Brain microvascular endothelial cell (primary cell): ENCODE measurements around the gene NCBP3.

Source experiments
- DNase-seq: peaks from one replicate; pipeline ENCODE4 v3.0.0-alpha.2; 2020
- H3K27ac ChIP-seq: fragments of 250-450 bp; sonication (Bioruptor Pico); 2 replicates; pipeline ENCODE4 v1.5.1; 2020; ENCODE audit warnings: mild to moderate bottlenecking, moderate library complexity
- H3K27me3 ChIP-seq: fragments of 250-450 bp; sonication (Bioruptor Pico); replicated peaks from 2 replicates; pipeline ENCODE4 v1.5.1; 2020; ENCODE audit warnings: mild to moderate bottlenecking
- H3K36me3 ChIP-seq: fragments of 250-450 bp; sonication (Bioruptor Pico); replicated peaks from 2 replicates; pipeline ENCODE4 v1.5.1; 2020; ENCODE audit warnings: mild to moderate bottlenecking
- H3K4me3 ChIP-seq: 2 replicates; pipeline ENCODE4 v1.5.1; 2011; ENCODE audit warnings: low read depth, mild to moderate bottlenecking, control low read depth, low read length, moderate library complexity
- CTCF ChIP-seq: IDR thresholded peaks from 2 replicates; pipeline ENCODE4 v1.5.1; 2011; ENCODE audit warnings: low read depth, mild to moderate bottlenecking, moderate library complexity, low read length, control low read depth, inconsistent platforms; ENCODE audit errors: missing control alignments
- in situ Hi-C: cut with HindIII; loops from 2 replicates; pipeline ENCODE4 v1.10.0; 2017; ENCODE audit warnings: low sequenced_read_pairs, low pct_ligation_motif_present

NCBP3 gene

GRCh38 chr17:3762922-3763776 is 82.9 kb downstream of the NCBP3 start:
- in situ Hi-C loops: no loop called here
- Histone ChIP-seq H3K27ac (no peak overlapping the region), H3K4me3 (no peak overlapping the region), H3K36me3 (no peaks in the 10 kb centered on the region), H3K27me3 (no peaks in the 10 kb centered on the region)
- no peak for TF ChIP-seq CTCF
- no peak for DNase-seq

- no peak for TF ChIP-seq CTCF
- in situ Hi-C loops: no loop called here
- H3K27ac ChIP-seq: no peak overlapping the region
- H3K4me3 ChIP-seq: no peak overlapping the region
- no peak for DNase-seq
- H3K27me3 ChIP-seq: no peaks in the 10 kb centered on the region
- no peaks in the 10 kb centered on the region for H3K36me3 ChIP-seq
These were observed 84.1 kb downstream of the NCBP3 start for GRCh38 chr17:3761918-3762380.

- Histone ChIP-seq H3K27me3 (no peaks in the 10 kb centered on the region), H3K36me3 (no peaks in the 10 kb centered on the region), H3K27ac (no peak overlapping the region), H3K4me3 (no peak overlapping the region)
- in situ Hi-C loops: no loop called here
- no peak for TF ChIP-seq CTCF
- DNase-seq: no peak
These were observed 84.8 kb downstream of the NCBP3 start for GRCh38 chr17:3761036-3761917.

DNA sequence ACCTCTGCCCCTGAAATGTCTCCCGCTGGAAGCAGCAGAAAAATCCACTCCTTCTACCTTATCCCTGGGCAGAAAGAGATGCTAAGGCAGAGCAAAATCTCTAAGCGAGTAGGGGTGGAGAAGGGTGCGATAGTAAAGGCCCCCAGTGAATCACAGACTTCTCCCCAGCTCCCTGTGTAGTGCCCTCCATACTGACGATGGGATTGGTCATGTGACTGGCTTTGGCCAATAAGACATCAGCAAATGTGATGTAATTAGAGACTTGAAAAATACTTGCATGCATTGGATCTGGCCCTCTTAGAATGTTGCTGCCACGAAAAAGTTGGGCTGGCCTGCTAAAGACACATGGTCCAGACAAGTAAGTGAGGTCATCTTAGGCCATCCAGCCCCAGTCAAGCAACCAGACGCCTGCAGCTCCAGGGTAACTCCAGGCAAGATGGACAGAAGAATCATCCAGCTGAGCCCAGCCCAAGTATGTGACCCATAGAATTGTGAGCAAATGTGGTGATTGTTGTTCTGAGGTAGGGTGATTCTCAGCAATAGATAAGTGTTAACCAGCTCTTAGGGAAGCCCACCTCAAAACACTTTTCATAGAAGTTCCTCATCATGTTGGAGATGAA is 86.3 kb downstream of the NCBP3 start:
- DNase-seq: no peak
- TF ChIP-seq CTCF: no peak
- Histone ChIP-seq H3K4me3 (no peak overlapping the region), H3K27ac (no peak overlapping the region), H3K27me3 (no peaks in the 10 kb centered on the region), H3K36me3 (no peaks in the 10 kb centered on the region)
- in situ Hi-C loops: no loop called here

DNA sequence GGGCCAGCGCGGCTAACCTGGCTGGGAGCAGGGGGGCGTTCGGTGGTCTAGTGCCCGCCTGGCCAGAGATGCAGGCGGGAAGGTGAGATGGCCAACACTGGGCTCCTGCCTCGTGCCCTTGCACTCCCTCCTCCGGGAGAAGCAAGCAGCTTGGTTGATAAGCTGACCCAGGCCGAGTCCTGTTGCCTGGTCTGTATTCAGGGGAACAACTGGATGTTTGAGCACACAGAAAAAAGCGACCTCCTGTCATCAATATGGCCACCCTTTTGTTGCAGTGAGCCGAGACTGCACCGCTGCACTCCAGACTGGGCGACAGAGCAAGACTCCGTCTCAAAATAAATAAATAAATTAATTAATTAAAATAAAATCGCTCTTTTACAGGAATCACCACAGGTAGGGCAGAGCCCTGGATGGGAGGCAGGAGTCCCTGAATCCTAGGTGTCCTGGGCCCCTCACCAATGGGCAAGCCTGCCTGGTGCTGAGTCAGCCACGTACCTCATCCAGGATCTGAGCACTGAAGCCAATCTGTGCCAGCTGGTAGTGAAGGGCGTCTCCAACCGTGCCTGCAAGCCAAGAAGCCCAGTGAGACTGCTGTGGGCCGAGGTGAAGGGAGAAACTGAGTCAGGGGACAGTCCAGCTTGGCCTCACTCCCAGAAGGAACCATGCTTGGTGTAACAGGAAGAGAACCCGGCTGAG is 90.6 kb downstream of the NCBP3 start:
- H3K36me3 ChIP-seq: no peaks in the 10 kb centered on the region
- H3K4me3 ChIP-seq: no peak overlapping the region
- in situ Hi-C loops: no loop called here
- H3K27ac ChIP-seq: no peak overlapping the region
- DNase-seq: no peak
- no peak for TF ChIP-seq CTCF
- no peaks in the 10 kb centered on the region for H3K27me3 ChIP-seq
